HG03442 (cell line): ENCODE results near the gene CPNE5.

Experiments
- ATAC-seq: cut with Tn5 transposase; IDR thresholded peaks from one replicate; pipeline ENCODE4 v1.9.1; 2021; ENCODE audit warnings: mild to moderate bottlenecking, moderate library complexity; ENCODE audit not compliant: unreplicated experiment

The CPNE5 gene

GRCh38 chr6:36838896-36839748 is at the start of gene CPNE5:
Gene CPNE5, minus strand, starts transcription at chr6:36839444. Its CDS starts 67 bp downstream, at chr6:36839377.
- no peak for ATAC-seq

- no peak for ATAC-seq
Measured at GRCh38 chr6:36888115-36888643, 48.9 kb upstream of the CPNE5 start.

- no peak for ATAC-seq
Measured at GRCh38 chr6:36886950-36887618, 47.8 kb upstream of the CPNE5 start.

GRCh38 chr6:36885461-36886401 is 46.5 kb upstream of the CPNE5 start, which contains the start of gene C6orf89:
Gene C6orf89, plus strand, starts transcription at chr6:36885952. Its CDS starts 13,493 bp downstream, at chr6:36899445.
- peak; percentile 96 for ATAC-seq

DNA sequence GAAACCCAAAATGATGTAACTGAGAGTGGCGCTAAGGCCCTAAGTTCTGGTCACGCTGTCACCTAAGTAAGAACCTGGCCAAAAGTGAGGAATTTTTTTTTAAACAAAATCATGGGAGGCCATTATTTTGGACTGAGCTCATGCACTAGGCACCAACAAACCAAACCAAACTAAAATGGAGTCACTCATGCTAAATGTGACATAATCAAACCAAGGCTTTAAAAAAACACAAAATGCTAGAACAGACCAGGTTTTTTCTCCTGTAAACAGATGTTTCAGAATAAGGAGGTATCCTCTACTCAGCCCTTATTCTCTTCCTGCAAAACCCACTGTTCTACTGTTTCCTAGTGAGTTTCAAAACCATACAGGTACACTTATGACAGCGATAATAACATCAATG is 45.4 kb upstream of the CPNE5 start:
- ATAC-seq = no peak

- no peak for ATAC-seq
Measured at GRCh38 chr6:36875250-36875633, 36.0 kb upstream of the CPNE5 start.

- ATAC-seq = peak; percentile 66
Measured at GRCh38 chr6:36874443-36875249, 35.4 kb upstream of the CPNE5 start, which contains the start of gene PPIL1. Gene PPIL1, minus strand, starts transcription at chr6:36874803. Its CDS starts 31 bp downstream, at chr6:36874772.

- ATAC-seq = no peak
Measured at GRCh38 chr6:36873612-36874442, 34.6 kb upstream of the CPNE5 start.

DNA sequence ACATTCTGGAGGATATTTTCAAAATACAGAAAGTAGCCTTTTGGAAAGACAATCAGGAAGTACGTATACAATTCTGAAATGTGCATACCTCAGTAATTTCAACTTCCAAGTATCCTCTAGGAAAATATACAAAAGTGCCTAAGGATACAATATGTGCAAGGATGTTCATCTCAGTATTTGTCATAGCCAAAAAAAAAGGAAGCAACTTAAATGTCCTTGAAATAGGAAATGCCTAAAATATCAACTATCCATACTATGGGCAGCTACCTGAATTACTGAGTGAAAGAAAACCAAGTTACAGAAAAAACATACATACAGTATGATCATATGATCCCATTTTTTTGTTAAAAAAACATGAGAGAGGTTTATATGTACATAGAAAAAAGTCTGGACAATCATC is 33.9 kb upstream of the CPNE5 start:
- ATAC-seq = no peak

- no peak for ATAC-seq
Measured at GRCh38 chr6:36871686-36872085, 32.4 kb upstream of the CPNE5 start.

GRCh38 chr6:36867471-36868224 is 28.4 kb upstream of the CPNE5 start:
- no peak for ATAC-seq

GRCh38 chr6:36865835-36866234 is 26.6 kb upstream of the CPNE5 start:
- ATAC-seq = no peak

DNA sequence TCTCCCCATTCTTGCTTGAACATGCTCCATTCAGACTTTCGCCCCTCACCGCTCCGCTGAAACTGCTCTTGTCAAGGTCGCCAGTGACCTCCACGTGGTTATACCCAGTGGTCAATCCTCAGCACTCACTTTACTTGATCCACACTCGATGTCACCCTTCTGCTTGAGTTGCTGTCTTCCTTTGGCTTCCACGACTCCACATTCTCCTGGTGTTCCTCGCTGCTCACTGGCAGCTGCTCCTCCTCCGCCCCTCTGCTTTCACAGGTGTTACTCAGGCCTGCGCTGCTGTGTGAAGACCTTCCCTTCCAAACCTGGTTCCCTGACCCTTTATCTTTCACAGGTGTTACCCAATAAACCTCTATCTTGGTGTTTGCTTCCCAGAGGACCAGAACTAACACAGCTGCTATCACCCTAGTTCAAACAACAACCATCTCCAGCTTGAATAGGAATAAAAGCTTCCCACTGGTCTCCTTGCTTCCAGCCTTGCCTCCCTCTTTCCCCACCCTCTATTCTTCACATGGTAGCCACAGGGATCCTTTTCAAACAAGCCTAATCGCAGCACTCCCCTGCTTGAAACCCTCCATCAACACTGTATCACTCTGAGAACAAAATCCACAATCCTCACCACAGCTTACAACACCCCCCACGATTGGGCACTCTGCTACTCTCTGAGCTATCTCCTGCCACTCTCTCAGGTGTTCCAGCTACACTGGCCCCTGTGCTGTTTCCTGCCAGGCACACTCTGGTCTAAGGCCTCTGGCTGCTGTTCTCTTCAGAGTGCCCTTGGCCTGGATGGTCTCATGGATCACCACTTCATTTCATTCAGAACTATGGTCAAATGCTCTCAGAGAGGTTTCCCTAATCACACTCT is 24.7 kb upstream of the CPNE5 start:
- ATAC-seq = no peak

- no peak for ATAC-seq
Measured at GRCh38 chr6:36862848-36863382, 23.7 kb upstream of the CPNE5 start.

DNA sequence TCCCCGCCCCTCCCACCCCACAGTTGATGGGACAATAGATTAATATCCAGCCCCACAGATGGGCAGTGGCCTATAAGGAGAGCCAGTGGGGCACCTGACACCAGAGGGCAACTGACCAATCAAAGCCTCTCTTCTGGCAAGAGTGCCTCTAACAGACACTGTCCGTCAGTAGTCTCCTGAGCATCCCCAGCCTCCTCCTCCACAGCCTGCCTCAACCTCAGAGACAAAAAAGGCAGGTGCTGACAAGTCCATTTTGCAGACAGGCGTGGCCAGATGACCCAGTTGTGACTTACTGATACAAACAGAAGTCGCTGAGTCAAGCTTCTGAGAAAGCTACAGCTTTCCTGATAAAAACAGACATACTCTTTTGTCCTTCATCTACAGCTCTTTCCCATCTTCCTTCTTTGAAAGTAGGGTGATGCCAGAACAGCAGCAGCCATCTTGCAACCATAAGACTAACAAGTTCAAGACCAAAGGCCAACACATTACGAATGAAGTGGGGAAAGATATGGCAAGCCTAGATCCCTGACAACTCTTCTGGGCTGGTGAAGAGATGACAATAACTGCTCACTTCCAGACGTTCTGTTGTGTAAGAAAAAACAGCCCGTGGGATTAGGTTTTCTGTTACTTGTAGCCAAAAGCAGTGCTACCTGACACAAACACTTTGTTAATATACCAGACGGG is 23.1 kb upstream of the CPNE5 start:
- no peak for ATAC-seq

DNA sequence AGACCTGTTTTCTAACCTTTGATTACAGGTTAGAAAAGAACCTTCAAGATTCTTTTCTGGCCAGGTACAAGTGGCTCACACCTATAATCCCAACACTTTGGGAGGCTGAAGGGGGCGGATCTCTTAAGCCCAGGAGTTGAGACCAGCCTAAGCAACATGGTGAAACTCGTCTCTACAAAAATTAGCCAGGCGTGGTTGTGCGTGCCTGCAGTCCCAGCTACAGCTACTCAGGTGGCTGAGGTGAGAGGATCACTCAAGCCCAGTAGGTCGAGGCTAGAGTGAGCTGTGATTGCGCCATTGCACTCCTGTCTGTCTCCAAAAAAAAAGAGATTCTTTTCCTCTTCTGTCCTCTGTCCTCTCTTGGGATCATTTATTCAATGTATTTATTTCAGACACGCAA is 20.9 kb upstream of the CPNE5 start:
- ATAC-seq = no peak
